NCI-H2081 treated with DMSO at 0.1 percent for 48 hours (cell line): ENCODE data around the gene TSPAN4.

Experiments
- DNase-seq: peaks from one replicate; lab custom pipeline; 2025; lab: John Stamatoyannopoulos, UW

TSPAN4 gene

GRCh38 chr11:850775-851763, 8.4 kb downstream of the TSPAN4 start:
- no peak for DNase-seq

GRCh38 chr11:852762-853161, 10.1 kb downstream of the TSPAN4 start:
- no peak for DNase-seq

- no peak for DNase-seq
These were observed 11.2 kb downstream of the TSPAN4 start for GRCh38 chr11:853682-854448.

GRCh38 chr11:854601-855329, 12.1 kb downstream of the TSPAN4 start:
- DNase-seq = no peak

- no peak for DNase-seq
These were observed 12.7 kb downstream of the TSPAN4 start for GRCh38 chr11:855330-855674.

GRCh38 chr11:855796-856195, 13.1 kb downstream of the TSPAN4 start:
- no peak for DNase-seq

- no peak for DNase-seq
These were observed 13.7 kb downstream of the TSPAN4 start for GRCh38 chr11:856397-856796.

GRCh38 chr11:858053-858761, 15.6 kb downstream of the TSPAN4 start:
- no peak for DNase-seq

GRCh38 chr11:858762-859339, 16.2 kb downstream of the TSPAN4 start:
- no peak for DNase-seq

GRCh38 chr11:859394-860131, 16.9 kb downstream of the TSPAN4 start:
- no peak for DNase-seq

- DNase-seq = no peak
These were observed 17.8 kb downstream of the TSPAN4 start for GRCh38 chr11:860234-861104.

- no peak for DNase-seq
These were observed 18.4 kb downstream of the TSPAN4 start for GRCh38 chr11:861105-861479.

- no peak for DNase-seq
These were observed 19.5 kb downstream of the TSPAN4 start for GRCh38 chr11:862081-862661.

- no peak for DNase-seq
These were observed 20.0 kb downstream of the TSPAN4 start for GRCh38 chr11:862696-863022.

GRCh38 chr11:863023-863909, 20.6 kb downstream of the TSPAN4 start:
- no peak for DNase-seq

- DNase-seq = no peak
These were observed 21.5 kb downstream of the TSPAN4 start for GRCh38 chr11:863910-864827.

- no peak for DNase-seq
These were observed 22.2 kb downstream of the TSPAN4 start for GRCh38 chr11:864898-865297.
